Memory B cell (primary cell): Measurements from ENCODE around the gene RALB.
A peak's percentile ranks its signal among the peaks of the same experiment; 100 is the strongest.
"Not testable (repeated sequence)": the region's sequence is repeated elsewhere in the genome, so short reads cannot be mapped to it uniquely, and the experiment has no call there.

ENCODE experiments used
- ATAC-seq: fragments of 150-1000 bp; cut with Tn5 transposase; 2 replicates; pipeline ENCODE4 v1.10.0; 2021; ENCODE audit warnings: low read depth, mild to moderate bottlenecking, moderate library complexity
- DNase-seq, 2 donors: peaks; one replicate each; pipeline ENCODE4 v3.0.0; 2022; ENCODE audit warnings: low spot score in 2 of 2
- H3K27ac Mint-ChIP-seq: one replicate; pipeline ENCODE4 v1.8.0; 2022; ENCODE audit warnings: mild to moderate bottlenecking, moderate library complexity, mixed read lengths
- H3K27me3 Mint-ChIP-seq: one replicate; pipeline ENCODE4 v1.8.0; 2022; ENCODE audit warnings: mixed read lengths
- H3K36me3 Mint-ChIP-seq: one replicate; pipeline ENCODE4 v1.8.0; 2022; ENCODE audit warnings: mild to moderate bottlenecking, mixed read lengths
- H3K4me1 Mint-ChIP-seq: one replicate; pipeline ENCODE4 v1.8.0; 2022; ENCODE audit warnings: mixed read lengths
- H3K4me3 Mint-ChIP-seq: one replicate; pipeline ENCODE4 v1.8.0; 2022; ENCODE audit warnings: mild to moderate bottlenecking, moderate library complexity, mixed read lengths
- H3K9me3 Mint-ChIP-seq: one replicate; pipeline ENCODE4 v1.8.0; 2022; ENCODE audit warnings: mixed read lengths

Gene RALB

GRCh38 chr2:120231564-120231973 lies 21.1 kb upstream of the RALB start:
- Mint-ChIP-seq H3K4me3 (peak overlapping the region; percentile 93), H3K27me3 (no peaks in the 10 kb centered on the region), H3K27ac (peak overlapping the region; percentile 92), H3K4me1 (peaks cover 19% of the 10 kb centered on the region), H3K36me3 (no peaks in the 10 kb centered on the region), H3K9me3 (no peaks in the 10 kb centered on the region)
- DNase-seq (no peak), ATAC-seq (peak; percentile 21)

- Mint-ChIP-seq H3K9me3 (no peaks in the 10 kb centered on the region), H3K27me3 (no peaks in the 10 kb centered on the region), H3K36me3 (no peaks in the 10 kb centered on the region), H3K4me3 (peak overlapping the region; percentile 93), H3K4me1 (peaks cover 18% of the 10 kb centered on the region), H3K27ac (peak overlapping the region; percentile 92)
- peak; percentile 93 for ATAC-seq
- peak; percentile 48 to 61 for DNase-seq
Observed at GRCh38 chr2:120231974-120232635, 20.5 kb upstream of the RALB start.

- no peaks in the 10 kb centered on the region for H3K9me3 Mint-ChIP-seq
- H3K36me3 Mint-ChIP-seq = no peaks in the 10 kb centered on the region
- H3K27me3 Mint-ChIP-seq = no peaks in the 10 kb centered on the region
- H3K27ac Mint-ChIP-seq = peak overlapping the region; percentile 92
- no peak for DNase-seq
- peak overlapping the region; percentile 93 for H3K4me3 Mint-ChIP-seq
- H3K4me1 Mint-ChIP-seq = peaks cover 17% of the 10 kb centered on the region
- ATAC-seq = no peak
Observed at GRCh38 chr2:120233292-120233691, 19.4 kb upstream of the RALB start.

GRCh38 chr2:120235158-120235557 lies 17.5 kb upstream of the RALB start:
- not testable (repeated sequence) for H3K27me3 Mint-ChIP-seq, H3K4me3 Mint-ChIP-seq, H3K36me3 Mint-ChIP-seq, DNase-seq, H3K4me1 Mint-ChIP-seq, H3K27ac Mint-ChIP-seq, H3K9me3 Mint-ChIP-seq, ATAC-seq

- Mint-ChIP-seq H3K9me3 (no peaks in the 10 kb centered on the region), H3K4me3 (no peak overlapping the region), H3K27ac (no peak overlapping the region), H3K4me1 (peaks cover 9% of the 10 kb centered on the region), H3K27me3 (peaks cover 1% of the 10 kb centered on the region), H3K36me3 (no peaks in the 10 kb centered on the region)
- DNase-seq = no peak
- ATAC-seq = no peak
Observed at GRCh38 chr2:120235681-120236080, 17.0 kb upstream of the RALB start.

- Mint-ChIP-seq H3K27me3 (peaks cover 1% of the 10 kb centered on the region), H3K9me3 (no peaks in the 10 kb centered on the region), H3K27ac (no peak overlapping the region), H3K36me3 (no peaks in the 10 kb centered on the region), H3K4me1 (peaks cover 3% of the 10 kb centered on the region), H3K4me3 (no peak overlapping the region)
- ATAC-seq (no peak), DNase-seq (no peak)
Observed at GRCh38 chr2:120236316-120236715, 16.3 kb upstream of the RALB start.

GRCh38 chr2:120236791-120237190 lies 15.9 kb upstream of the RALB start:
- no peak overlapping the region for H3K4me3 Mint-ChIP-seq
- H3K36me3 Mint-ChIP-seq = no peaks in the 10 kb centered on the region
- DNase-seq (no peak), ATAC-seq (no peak)
- peaks cover 3% of the 10 kb centered on the region for H3K4me1 Mint-ChIP-seq
- H3K27ac Mint-ChIP-seq = no peak overlapping the region
- H3K9me3 Mint-ChIP-seq = no peaks in the 10 kb centered on the region
- H3K27me3 Mint-ChIP-seq = peaks cover 1% of the 10 kb centered on the region

- H3K27me3 Mint-ChIP-seq = peaks cover 1% of the 10 kb centered on the region
- H3K9me3 Mint-ChIP-seq = no peaks in the 10 kb centered on the region
- peaks cover 3% of the 10 kb centered on the region for H3K4me1 Mint-ChIP-seq
- no peak overlapping the region for H3K27ac Mint-ChIP-seq
- ATAC-seq (no peak), DNase-seq (no peak)
- H3K36me3 Mint-ChIP-seq = no peaks in the 10 kb centered on the region
- H3K4me3 Mint-ChIP-seq = no peak overlapping the region
Observed at GRCh38 chr2:120237491-120237902, 15.2 kb upstream of the RALB start.

- Mint-ChIP-seq H3K27ac (no peak overlapping the region), H3K4me1 (no peaks in the 10 kb centered on the region), H3K4me3 (no peak overlapping the region), H3K36me3 (no peaks in the 10 kb centered on the region), H3K27me3 (peaks cover 1% of the 10 kb centered on the region), H3K9me3 (peaks cover 3% of the 10 kb centered on the region)
- ATAC-seq (no peak), DNase-seq (no peak)
Observed at GRCh38 chr2:120238728-120239487, 13.7 kb upstream of the RALB start.

- Mint-ChIP-seq H3K4me1 (no peaks in the 10 kb centered on the region), H3K9me3 (peaks cover 5% of the 10 kb centered on the region), H3K27me3 (peaks cover 1% of the 10 kb centered on the region), H3K4me3 (no peak overlapping the region), H3K27ac (no peak overlapping the region), H3K36me3 (peaks cover 2% of the 10 kb centered on the region)
- no peak for ATAC-seq
- no peak for DNase-seq
Observed at GRCh38 chr2:120239488-120240287, 13.0 kb upstream of the RALB start.

GRCh38 chr2:120240901-120241429 lies 11.7 kb upstream of the RALB start:
- Mint-ChIP-seq H3K27me3 (peaks cover 1% of the 10 kb centered on the region), H3K4me1 (no peaks in the 10 kb centered on the region), H3K4me3 (no peak overlapping the region), H3K27ac (no peak overlapping the region), H3K36me3 (peaks cover 2% of the 10 kb centered on the region), H3K9me3 (peaks cover 5% of the 10 kb centered on the region)
- DNase-seq (no peak), ATAC-seq (no peak)

GRCh38 chr2:120241684-120242083 lies 11.0 kb upstream of the RALB start:
- peaks cover 5% of the 10 kb centered on the region for H3K9me3 Mint-ChIP-seq
- H3K4me1 Mint-ChIP-seq = no peaks in the 10 kb centered on the region
- ATAC-seq (no peak), DNase-seq (no peak)
- H3K36me3 Mint-ChIP-seq = peaks cover 2% of the 10 kb centered on the region
- H3K27me3 Mint-ChIP-seq = peaks cover 4% of the 10 kb centered on the region
- H3K27ac Mint-ChIP-seq = no peak overlapping the region
- H3K4me3 Mint-ChIP-seq = no peak overlapping the region

GRCh38 chr2:120243211-120243610 lies 9.4 kb upstream of the RALB start:
- DNase-seq = no peak

More at GRCh38 chr2:120243211-120243610, 9.4 kb upstream of the RALB start:
- Mint-ChIP-seq H3K27ac (no peak overlapping the region), H3K4me1 (peaks cover 4% of the 10 kb centered on the region), H3K9me3 (peaks cover 5% of the 10 kb centered on the region), H3K4me3 (no peak overlapping the region), H3K36me3 (peaks cover 2% of the 10 kb centered on the region), H3K27me3 (peaks cover 4% of the 10 kb centered on the region)
- ATAC-seq = no peak
